ENCODE data around the gene CBX2.

The CBX2 gene

GRCh38 chr17:79737046-79737921 is 40.7 kb upstream of the CBX2 start:
- peaks cover 20 to 26% of the 10 kb centered on the region in 2 donors for H3K27me3 ChIP-seq (ENCODE audit: control insufficient read depth in 1 of 2, insufficient read depth in 2 of 2, low read length in 2 of 2)

GRCh38 chr17:79737922-79738578 is 39.9 kb upstream of the CBX2 start:
- H3K9ac ChIP-seq (ENCODE audit: low read length in 2 of 2), result no peak overlapping the region
- no peak overlapping the region for H3K27ac ChIP-seq (ENCODE audit: low read length)
- peaks cover 26 to 29% of the 10 kb centered on the region in 2 donors for H3K27me3 ChIP-seq (ENCODE audit: control insufficient read depth in 1 of 2, insufficient read depth in 2 of 2, low read length in 2 of 2)
- peaks cover 8% of the 10 kb centered on the region for H3K4me1 ChIP-seq (ENCODE audit: control insufficient read depth, insufficient read depth, low read length)
- H3K9me3 ChIP-seq (ENCODE audit: control insufficient read depth in 2 of 2, low read length in 2 of 2), result no peaks in the 10 kb centered on the region
- H3K36me3 ChIP-seq (ENCODE audit: control insufficient read depth in 2 of 2, insufficient read depth in 2 of 2, low read length in 2 of 2), result no peaks in the 10 kb centered on the region
- no peak overlapping the region for H3K4me3 ChIP-seq (ENCODE audit: low read length in 2 of 2)

More at GRCh38 chr17:79737046-79737921, 40.7 kb upstream of the CBX2 start:
- no peak overlapping the region for H3K27ac ChIP-seq (ENCODE audit: low read length)
- no peaks in the 10 kb centered on the region for H3K36me3 ChIP-seq (ENCODE audit: control insufficient read depth in 2 of 2, insufficient read depth in 2 of 2, low read length in 2 of 2)
- H3K9ac ChIP-seq (ENCODE audit: low read length in 2 of 2), result no peak overlapping the region
- H3K4me1 ChIP-seq (ENCODE audit: control insufficient read depth, insufficient read depth, low read length), result peaks cover 10% of the 10 kb centered on the region
- no peaks in the 10 kb centered on the region for H3K9me3 ChIP-seq (ENCODE audit: control insufficient read depth in 2 of 2, low read length in 2 of 2)
- no peak overlapping the region for H3K4me3 ChIP-seq (ENCODE audit: low read length in 2 of 2)

GRCh38 chr17:79738643-79739042 is 39.3 kb upstream of the CBX2 start:
- no peak overlapping the region for H3K9ac ChIP-seq (ENCODE audit: low read length in 2 of 2)
- H3K4me3 ChIP-seq (ENCODE audit: low read length in 2 of 2), result no peak overlapping the region
- no peaks in the 10 kb centered on the region for H3K9me3 ChIP-seq (ENCODE audit: control insufficient read depth in 2 of 2, low read length in 2 of 2)
- no peak overlapping the region for H3K27ac ChIP-seq (ENCODE audit: low read length)
- peaks cover 8% of the 10 kb centered on the region for H3K4me1 ChIP-seq (ENCODE audit: control insufficient read depth, insufficient read depth, low read length)
- no peaks in the 10 kb centered on the region for H3K36me3 ChIP-seq (ENCODE audit: control insufficient read depth in 2 of 2, insufficient read depth in 2 of 2, low read length in 2 of 2)
- H3K27me3 ChIP-seq (ENCODE audit: control insufficient read depth in 1 of 2, insufficient read depth in 2 of 2, low read length in 2 of 2), result peaks cover 26 to 29% of the 10 kb centered on the region in 2 donors

GRCh38 chr17:79739148-79740062 is 38.5 kb upstream of the CBX2 start:
- Histone ChIP-seq H3K27ac (ENCODE audit: low read length) (no peak overlapping the region), H3K27me3 (ENCODE audit: control insufficient read depth in 1 of 2, insufficient read depth in 2 of 2, low read length in 2 of 2) (peaks cover 26 to 29% of the 10 kb centered on the region in 2 donors)

GRCh38 chr17:79740413-79740812 is 37.5 kb upstream of the CBX2 start:
- Histone ChIP-seq H3K9ac (ENCODE audit: low read length in 2 of 2) (no peak overlapping the region), H3K9me3 (ENCODE audit: control insufficient read depth in 2 of 2, low read length in 2 of 2) (no peaks in the 10 kb centered on the region), H3K4me1 (ENCODE audit: control insufficient read depth, insufficient read depth, low read length) (peaks cover 8% of the 10 kb centered on the region), H3K36me3 (ENCODE audit: control insufficient read depth in 2 of 2, insufficient read depth in 2 of 2, low read length in 2 of 2) (no peaks in the 10 kb centered on the region), H3K27me3 (ENCODE audit: control insufficient read depth in 1 of 2, insufficient read depth in 2 of 2, low read length in 2 of 2) (peaks cover 30 to 32% of the 10 kb centered on the region in 2 donors), H3K27ac (ENCODE audit: low read length) (no peak overlapping the region), H3K4me3 (ENCODE audit: low read length in 2 of 2) (no peak overlapping the region)

More at GRCh38 chr17:79739148-79740062, 38.5 kb upstream of the CBX2 start:
- no peak overlapping the region for H3K4me3 ChIP-seq (ENCODE audit: low read length in 2 of 2)
- no peaks in the 10 kb centered on the region for H3K36me3 ChIP-seq (ENCODE audit: control insufficient read depth in 2 of 2, insufficient read depth in 2 of 2, low read length in 2 of 2)
- H3K9ac ChIP-seq (ENCODE audit: low read length in 2 of 2), result no peak overlapping the region
- no peaks in the 10 kb centered on the region for H3K9me3 ChIP-seq (ENCODE audit: control insufficient read depth in 2 of 2, low read length in 2 of 2)
- peaks cover 8% of the 10 kb centered on the region for H3K4me1 ChIP-seq (ENCODE audit: control insufficient read depth, insufficient read depth, low read length)

GRCh38 chr17:79741401-79741750 is 36.6 kb upstream of the CBX2 start:
- H3K36me3 ChIP-seq (ENCODE audit: control insufficient read depth in 2 of 2, insufficient read depth in 2 of 2, low read length in 2 of 2), result no peaks in the 10 kb centered on the region
- peaks cover 8% of the 10 kb centered on the region for H3K4me1 ChIP-seq (ENCODE audit: control insufficient read depth, insufficient read depth, low read length)
- peaks cover 32 to 35% of the 10 kb centered on the region in 2 donors for H3K27me3 ChIP-seq (ENCODE audit: control insufficient read depth in 1 of 2, insufficient read depth in 2 of 2, low read length in 2 of 2)
- no peak overlapping the region for H3K27ac ChIP-seq (ENCODE audit: low read length)
- H3K9me3 ChIP-seq (ENCODE audit: control insufficient read depth in 2 of 2, low read length in 2 of 2), result no peaks in the 10 kb centered on the region
- H3K9ac ChIP-seq (ENCODE audit: low read length in 2 of 2), result no peak overlapping the region
- no peak overlapping the region for H3K4me3 ChIP-seq (ENCODE audit: low read length in 2 of 2)

- no peak overlapping the region for H3K27ac ChIP-seq (ENCODE audit: low read length)
- no peak overlapping the region for H3K9ac ChIP-seq (ENCODE audit: low read length in 2 of 2)
- peaks cover 8% of the 10 kb centered on the region for H3K4me1 ChIP-seq (ENCODE audit: control insufficient read depth, insufficient read depth, low read length)
- peak overlapping the region in 1 of 2 donors; percentile 15 for H3K4me3 ChIP-seq (ENCODE audit: low read length in 2 of 2)
- H3K36me3 ChIP-seq (ENCODE audit: control insufficient read depth in 2 of 2, insufficient read depth in 2 of 2, low read length in 2 of 2), result no peaks in the 10 kb centered on the region
- no peaks in the 10 kb centered on the region for H3K9me3 ChIP-seq (ENCODE audit: control insufficient read depth in 2 of 2, low read length in 2 of 2)
- H3K27me3 ChIP-seq (ENCODE audit: control insufficient read depth in 1 of 2, insufficient read depth in 2 of 2, low read length in 2 of 2), result peaks cover 38 to 41% of the 10 kb centered on the region in 2 donors
Observed at GRCh38 chr17:79741751-79742588, 36.0 kb upstream of the CBX2 start.

- H3K4me3 ChIP-seq (ENCODE audit: low read length in 2 of 2), result no peak overlapping the region
- no peaks in the 10 kb centered on the region for H3K9me3 ChIP-seq (ENCODE audit: control insufficient read depth in 2 of 2, low read length in 2 of 2)
- H3K9ac ChIP-seq (ENCODE audit: low read length in 2 of 2), result no peak overlapping the region
- H3K27me3 ChIP-seq (ENCODE audit: control insufficient read depth in 1 of 2, insufficient read depth in 2 of 2, low read length in 2 of 2), result peaks cover 43 to 44% of the 10 kb centered on the region in 2 donors
- H3K4me1 ChIP-seq (ENCODE audit: control insufficient read depth, insufficient read depth, low read length), result peaks cover 10% of the 10 kb centered on the region
- H3K36me3 ChIP-seq (ENCODE audit: control insufficient read depth in 2 of 2, insufficient read depth in 2 of 2, low read length in 2 of 2), result no peaks in the 10 kb centered on the region
- H3K27ac ChIP-seq (ENCODE audit: low read length), result no peak overlapping the region
Observed at GRCh38 chr17:79742589-79742918, 35.4 kb upstream of the CBX2 start.

GRCh38 chr17:79742951-79743476 is 34.9 kb upstream of the CBX2 start:
- Histone ChIP-seq H3K9ac (ENCODE audit: low read length in 2 of 2) (no peak overlapping the region), H3K9me3 (ENCODE audit: control insufficient read depth in 2 of 2, low read length in 2 of 2) (no peaks in the 10 kb centered on the region), H3K36me3 (ENCODE audit: control insufficient read depth in 2 of 2, insufficient read depth in 2 of 2, low read length in 2 of 2) (no peaks in the 10 kb centered on the region), H3K27ac (ENCODE audit: low read length) (no peak overlapping the region), H3K4me3 (ENCODE audit: low read length in 2 of 2) (no peak overlapping the region), H3K27me3 (ENCODE audit: control insufficient read depth in 1 of 2, insufficient read depth in 2 of 2, low read length in 2 of 2) (peaks cover 47 to 49% of the 10 kb centered on the region in 2 donors), H3K4me1 (ENCODE audit: control insufficient read depth, insufficient read depth, low read length) (peaks cover 14% of the 10 kb centered on the region)

Data from stomach smooth muscle (tissue), 2 donors.